Right lobe of liver (tissue), 6 donors: ENCODE results near the gene PCDHGB4. TPM values are rescaled to one million over a fixed set of nuclear protein-coding genes. Genes with fewer than 3 reads are reported as not detected.

Experiments
- ATAC-seq, 4 donors: fragments of 200-7000 bp; cut with Tn5 transposase; one replicate each; pipeline ENCODE4 v1.9.1; 2020; ENCODE audit warnings: mild to moderate bottlenecking in 4 of 4, moderate library complexity in 4 of 4
- DNase-seq, 3 donors: peaks; one replicate each; pipeline ENCODE4 v3.0.0-alpha.2; 2020
- H3K27ac ChIP-seq, 3 donors: fragments of 200-600 bp; one replicate each; pipeline ENCODE4 v1.8.0; 2022
- H3K27me3 ChIP-seq, 2 donors: fragments of 200-600 bp; one replicate each; pipeline ENCODE4 v1.8.0; 2022
- H3K36me3 ChIP-seq, 4 donors: fragments of 200-600 bp; sonication (generic) in 1 of 4; one replicate each; pipeline versions ENCODE4 v1.5.1 to v1.8.0; 2017 to 2022; ENCODE audit warnings: control low read depth in 1 of 4
- H3K4me1 ChIP-seq, 4 donors: fragments of 200-600 bp; sonication (generic) in 1 of 4; one replicate each; pipeline versions ENCODE4 v1.5.1 to v1.8.0; 2017 to 2022; ENCODE audit warnings: control low read depth in 1 of 4
- H3K4me3 ChIP-seq, 3 donors: fragments of 200-600 bp; one replicate each; pipeline ENCODE4 v1.8.0; 2022
- H3K9me3 ChIP-seq, 4 donors: fragments of 200-600 bp; sonication (generic) in 1 of 4; one replicate each; pipeline versions ENCODE4 v1.5.1 to v1.8.0; 2017 to 2022; ENCODE audit warnings: control low read depth in 1 of 4
- CTCF ChIP-seq, 4 donors: fragments of 200-600 bp in 3 of 4; fragments of 450-650 bp in 1 of 4; IDR thresholded peaks; one replicate each; pipeline versions ENCODE4 v1.5.1 to v1.8.0; 2016 to 2022; ENCODE audit warnings: antibody characterized with exemption in 4 of 4, mild to moderate bottlenecking in 2 of 4
- POLR2A ChIP-seq: fragments of 450-650 bp; IDR thresholded peaks from one replicate; pipeline ENCODE4 v1.6.1; 2017; ENCODE audit warnings: antibody characterized with exemption, mild to moderate bottlenecking
- WGBS: methylation state at CpG from one replicate; pipeline ENCODE4 v1.1.6; 2018; ENCODE audit warnings: low coverage, low lambda C conversion rate; ENCODE audit not compliant: insufficient coverage; ENCODE audit errors: missing lambda C conversion rate; 5-methylcytosine and 5-hydroxymethylcytosine counted together
- intact Hi-C, 2 donors: fragments of 100-400 bp; cut with DNase I; formaldehyde crosslinking; loops; one replicate each; pipeline versions ENCODE4 v1.11.2 to v1.14.1; 2022
- total RNA-seq, 6 experiments: library from RNA; depleted of rRNA in 2 of 6; stranded (reverse); fragments of >200 nt in 2 of 6; fragmentation: NEBNext Ultra II Directional in 3 of 6; extraction: Animal tissue kit (Norgen Biotek cat#: 25700) in 3 of 6; gene quantifications; one replicate each; pipeline versions ENCODE4 v1.1.0 to v1.2.4, GENCODE V29; 2016 to 2023
- donor health status: DM: no; HTN: yes; CAD: no.
- donor health status: DM: no; HTN: no; CAD: no.
- donor health status: DM: no; HTN: no; CAD: no.
- donor health status: DM: no; HTN: yes; CAD: no.
- donor health status: DM: no; HTN: yes; CAD: no.

The PCDHGB4 gene
- total RNA-seq, 6 experiments from 2014 or later: 1.6 to 5.5 (median 2.4) TPM

GRCh38 chr5:141434006-141434405 lies 46.5 kb downstream of the PCDHGB4 start:
- Histone ChIP-seq H3K27me3 (no peaks in the 10 kb centered on the region), H3K36me3 (no peaks in the 10 kb centered on the region), H3K9me3 (peaks cover 0 to 7% (median 2%) of the 10 kb centered on the region in 4 donors), H3K4me3 (no peak overlapping the region), H3K4me1 (no peaks in the 10 kb centered on the region), H3K27ac (no peak overlapping the region)
- DNase-seq: no peak
- TF ChIP-seq POLR2A: no peak
- TF ChIP-seq CTCF (IDR thresholded peaks at IDR 0.05): no peak
- no peak for ATAC-seq
- intact Hi-C loops: no loop called here
- WGBS: 46% methylated on average over 2 of the region's 2 CpGs

- TF ChIP-seq CTCF (IDR thresholded peaks at IDR 0.05) (no peak), POLR2A (no peak)
- no peaks in the 10 kb centered on the region for H3K27me3 ChIP-seq
- no peaks in the 10 kb centered on the region for H3K4me1 ChIP-seq
- intact Hi-C loops: no loop called here
- ATAC-seq: no peak
- H3K4me3 ChIP-seq: no peak overlapping the region
- H3K9me3 ChIP-seq: no peaks in the 10 kb centered on the region
- DNase-seq: no peak
- no peak overlapping the region for H3K27ac ChIP-seq
- 88% methylated on average over 2 of the region's 2 CpGs for WGBS
- no peaks in the 10 kb centered on the region for H3K36me3 ChIP-seq
Observed at GRCh38 chr5:141437221-141437620, 49.7 kb downstream of the PCDHGB4 start.

GRCh38 chr5:141439411-141440141 lies 52.1 kb downstream of the PCDHGB4 start:
- H3K27me3 ChIP-seq: no peaks in the 10 kb centered on the region
- no peak for ATAC-seq
- H3K9me3 ChIP-seq: no peaks in the 10 kb centered on the region
- no peaks in the 10 kb centered on the region for H3K36me3 ChIP-seq
- TF ChIP-seq CTCF (IDR thresholded peaks at IDR 0.05) (no peak), POLR2A (no peak)
- WGBS: 68% methylated on average over 10 of the region's 10 CpGs
- H3K4me1 ChIP-seq: no peaks in the 10 kb centered on the region
- intact Hi-C loops: no loop called here
- no peak overlapping the region for H3K27ac ChIP-seq
- DNase-seq: no peak
- no peak overlapping the region for H3K4me3 ChIP-seq

Other genes with a start within 250 kb of the PCDHGB4 start
- under 1 TPM in 4 of 6 experiments, not detected in 2; 0.06 to 0.16 (median 0.12) TPM for gene PCDHB6, start 237.6 kb upstream of the PCDHGB4 start, total RNA-seq
- under 1 TPM; 0.07 to 0.31 (median 0.13) TPM for gene PCDHB7, start 215.1 kb upstream of the PCDHGB4 start, total RNA-seq
- gene PCDHB8, start 209.9 kb upstream of the PCDHGB4 start, total RNA-seq: under 1 TPM in 4 of 6 experiments, not detected in 2; 0.12 to 0.49 (median 0.19) TPM
- gene PCDHB16, start 205.3 kb upstream of the PCDHGB4 start, total RNA-seq: under 1 TPM; 0.17 to 0.51 (median 0.34) TPM
- under 1 TPM in 5 of 6 experiments, not detected in 1; 0.07 to 0.51 (median 0.21) TPM for gene PCDHB9, start 200.5 kb upstream of the PCDHGB4 start, total RNA-seq
- under 1 TPM in 5 of 6 experiments, not detected in 1; 0.09 to 0.23 (median 0.12) TPM for gene PCDHB10, start 195.3 kb upstream of the PCDHGB4 start, total RNA-seq
- under 1 TPM in 5 of 6 experiments, not detected in 1; 0.06 to 0.44 (median 0.19) TPM for gene PCDHB11, start 188.1 kb upstream of the PCDHGB4 start, total RNA-seq
- gene PCDHB12, start 179.0 kb upstream of the PCDHGB4 start, total RNA-seq: 1 to 10 TPM in 1 of 6 experiments, under 1 TPM in 4, not detected in 1; 0.27 to 1.1 (median 0.33) TPM
- under 1 TPM; 0.25 to 1.00 (median 0.49) TPM for gene PCDHB13, start 173.8 kb upstream of the PCDHGB4 start, total RNA-seq
- 1 to 10 TPM in 1 of 6 experiments, under 1 TPM in 5; 0.44 to 1.0 (median 0.86) TPM for gene PCDHB14, start 164.4 kb upstream of the PCDHGB4 start, total RNA-seq
- under 1 TPM; 0.37 to 0.83 (median 0.63) TPM for gene PCDHB15, start 142.3 kb upstream of the PCDHGB4 start, total RNA-seq
- gene SLC25A2, start 83.6 kb upstream of the PCDHGB4 start, total RNA-seq: under 1 TPM in 1 of 6 experiments, not detected in 5; 0.31 TPM
- gene TAF7, start 66.9 kb upstream of the PCDHGB4 start, total RNA-seq: 10 to 100 TPM; 17.7 to 37.9 (median 22.3) TPM
- gene PCDHGA1, start 57.2 kb upstream of the PCDHGB4 start, total RNA-seq: under 1 TPM in 5 of 6 experiments, not detected in 1; 0.04 to 0.18 (median 0.12) TPM
- under 1 TPM; 0.49 to 0.88 (median 0.57) TPM for gene PCDHGA2, start 48.9 kb upstream of the PCDHGB4 start, total RNA-seq
- 1 to 10 TPM in 2 of 6 experiments, under 1 TPM in 4; 0.51 to 1.8 (median 0.76) TPM for gene PCDHGA3, start 43.9 kb upstream of the PCDHGB4 start, total RNA-seq
- gene PCDHGB1, start 37.6 kb upstream of the PCDHGB4 start, total RNA-seq: 1 to 10 TPM in 1 of 6 experiments, under 1 TPM in 5; 0.37 to 1.2 (median 0.52) TPM
- 1 to 10 TPM in 2 of 6 experiments, under 1 TPM in 4; 0.39 to 1.8 (median 0.73) TPM for gene PCDHGA4, start 32.7 kb upstream of the PCDHGB4 start, total RNA-seq
- 1 to 10 TPM in 5 of 6 experiments, under 1 TPM in 1; 0.51 to 2.8 (median 1.4) TPM for gene PCDHGB2, start 27.7 kb upstream of the PCDHGB4 start, total RNA-seq
- gene PCDHGA5, start 23.5 kb upstream of the PCDHGB4 start, total RNA-seq: 1 to 10 TPM in 1 of 6 experiments, under 1 TPM in 5; 0.32 to 1.2 (median 0.57) TPM
- gene PCDHGB3, start 17.5 kb upstream of the PCDHGB4 start, total RNA-seq: 1 to 10 TPM in 3 of 6 experiments, under 1 TPM in 3; 0.56 to 1.8 (median 1.2) TPM
- gene PCDHGA6, start 13.8 kb upstream of the PCDHGB4 start, total RNA-seq: 1 to 10 TPM in 3 of 6 experiments, under 1 TPM in 3; 0.56 to 1.3 (median 0.89) TPM
- under 1 TPM; 0.37 to 0.99 (median 0.76) TPM for gene PCDHGA7, start 5.0 kb upstream of the PCDHGB4 start, total RNA-seq
- under 1 TPM; 0.27 to 0.88 (median 0.50) TPM for gene PCDHGA8, start 4.9 kb downstream of the PCDHGB4 start, total RNA-seq
- 1 to 10 TPM; 3.0 to 6.8 (median 4.0) TPM for gene PCDHGB5, start 10.2 kb downstream of the PCDHGB4 start, total RNA-seq
- gene PCDHGA9, start 15.1 kb downstream of the PCDHGB4 start, total RNA-seq: 1 to 10 TPM; 1.0 to 2.5 (median 1.3) TPM
- 1 to 10 TPM; 1.9 to 5.0 (median 2.9) TPM for gene PCDHGB6, start 20.3 kb downstream of the PCDHGB4 start, total RNA-seq
- gene PCDHGA10, start 25.3 kb downstream of the PCDHGB4 start, total RNA-seq: 1 to 10 TPM; 1.5 to 4.6 (median 2.8) TPM
- 1 to 10 TPM; 1.2 to 3.7 (median 2.7) TPM for gene PCDHGB7, start 30.0 kb downstream of the PCDHGB4 start, total RNA-seq
- gene PCDHGA11, start 33.4 kb downstream of the PCDHGB4 start, total RNA-seq: 1 to 10 TPM in 3 of 6 experiments, under 1 TPM in 3; 0.81 to 1.7 (median 1.1) TPM
- gene PCDHGA12, start 42.8 kb downstream of the PCDHGB4 start, total RNA-seq: 1 to 10 TPM in 4 of 6 experiments, under 1 TPM in 2; 0.73 to 1.6 (median 1.3) TPM
- gene PCDHGC3, start 88.3 kb downstream of the PCDHGB4 start, total RNA-seq: 10 to 100 TPM in 1 of 6 experiments, 1 to 10 TPM in 5; 6.1 to 10.6 (median 7.6) TPM
- gene PCDHGC4, start 97.3 kb downstream of the PCDHGB4 start, total RNA-seq: 10 to 100 TPM in 1 of 6 experiments, under 1 TPM in 5; 0.20 to 10.7 (median 0.34) TPM
- under 1 TPM; 0.24 to 0.37 (median 0.32) TPM for gene PCDHGC5, start 101.4 kb downstream of the PCDHGB4 start, total RNA-seq
- gene DIAPH1, start 231.3 kb downstream of the PCDHGB4 start, total RNA-seq: 100 to 1,000 TPM in 4 of 6 experiments, 10 to 100 TPM in 2; 93.7 to 114 (median 107) TPM
- gene HDAC3, start 249.2 kb downstream of the PCDHGB4 start, total RNA-seq: 10 to 100 TPM; 18.2 to 26.5 (median 23.3) TPM
- gene RELL2, start 249.3 kb downstream of the PCDHGB4 start, total RNA-seq: 1 to 10 TPM in 4 of 6 experiments, under 1 TPM in 2; 0.53 to 2.6 (median 1.2) TPM